Vagina (tissue), 2 donors: ENCODE data around the gene CCDC82.

Experiments
- POLR2A ChIP-seq, 2 donors: fragments of 450-650 bp; IDR thresholded peaks; one replicate each; pipeline ENCODE4 v1.6.1; 2017; ENCODE audit warnings: antibody characterized with exemption in 2 of 2, mild to moderate bottlenecking in 2 of 2, moderate library complexity in 2 of 2
- POLR2AphosphoS5 ChIP-seq, 2 donors: sonication (generic); formaldehyde crosslinking; IDR thresholded peaks; one replicate each; pipeline ENCODE4 v1.9.0; 2017; ENCODE audit warnings: antibody characterized with exemption in 2 of 2, mild to moderate bottlenecking in 2 of 2, low read depth in 1 of 2; ENCODE audit not compliant: insufficient read depth in 1 of 2
- TF ChIP-seq, protein P1 (sequence below), 3 experiments: fragments of 450-650 bp in 2 of 3; fragments of 200-600 bp in 1 of 3; sonication (generic) in 1 of 3; IDR thresholded peaks; one replicate each; pipeline ENCODE4 v1.5.1; 2017 to 2019; ENCODE audit warnings: antibody characterized with exemption in 3 of 3, mild to moderate bottlenecking in 2 of 3, moderate library complexity in 2 of 3

DNA sequence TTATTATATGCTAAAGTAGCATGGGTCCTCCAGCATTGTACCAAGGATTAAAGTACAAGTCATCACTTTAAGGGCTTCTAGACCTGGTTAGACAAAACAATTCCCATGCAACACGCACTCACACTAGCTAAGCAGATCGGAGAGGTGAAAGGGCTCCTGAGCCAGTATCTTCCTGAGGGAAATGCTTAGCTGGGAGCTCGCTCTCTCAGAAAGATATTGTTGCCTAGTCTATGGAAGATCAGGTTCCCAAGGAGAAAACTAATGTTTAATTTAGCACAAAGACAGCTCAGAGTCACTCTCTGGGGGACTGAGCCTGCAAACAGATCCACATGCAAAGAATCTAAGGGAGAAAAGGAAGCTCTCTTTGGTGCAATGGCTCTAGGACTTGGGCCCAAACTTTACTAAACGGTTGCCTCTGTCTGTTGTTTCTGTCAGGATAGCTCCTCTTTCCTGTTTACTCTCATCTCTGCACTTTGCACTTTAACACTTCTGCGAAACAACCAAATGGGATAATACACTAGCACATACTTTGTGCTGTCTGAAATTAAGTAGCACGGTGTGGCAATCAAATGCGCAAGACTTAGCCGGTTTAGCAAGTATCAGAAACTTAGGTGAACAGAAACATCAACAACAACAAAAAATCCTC, 57.5 kb downstream of the CCDC82 start:
- TF ChIP-seq, protein P1, sequence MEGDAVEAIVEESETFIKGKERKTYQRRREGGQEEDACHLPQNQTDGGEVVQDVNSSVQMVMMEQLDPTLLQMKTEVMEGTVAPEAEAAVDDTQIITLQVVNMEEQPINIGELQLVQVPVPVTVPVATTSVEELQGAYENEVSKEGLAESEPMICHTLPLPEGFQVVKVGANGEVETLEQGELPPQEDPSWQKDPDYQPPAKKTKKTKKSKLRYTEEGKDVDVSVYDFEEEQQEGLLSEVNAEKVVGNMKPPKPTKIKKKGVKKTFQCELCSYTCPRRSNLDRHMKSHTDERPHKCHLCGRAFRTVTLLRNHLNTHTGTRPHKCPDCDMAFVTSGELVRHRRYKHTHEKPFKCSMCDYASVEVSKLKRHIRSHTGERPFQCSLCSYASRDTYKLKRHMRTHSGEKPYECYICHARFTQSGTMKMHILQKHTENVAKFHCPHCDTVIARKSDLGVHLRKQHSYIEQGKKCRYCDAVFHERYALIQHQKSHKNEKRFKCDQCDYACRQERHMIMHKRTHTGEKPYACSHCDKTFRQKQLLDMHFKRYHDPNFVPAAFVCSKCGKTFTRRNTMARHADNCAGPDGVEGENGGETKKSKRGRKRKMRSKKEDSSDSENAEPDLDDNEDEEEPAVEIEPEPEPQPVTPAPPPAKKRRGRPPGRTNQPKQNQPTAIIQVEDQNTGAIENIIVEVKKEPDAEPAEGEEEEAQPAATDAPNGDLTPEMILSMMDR (IDR thresholded peaks at IDR 0.05), result no peak
- TF ChIP-seq POLR2AphosphoS5 (IDR thresholded peaks at IDR 0.05; ENCODE audit: insufficient read depth in 1 of 2, low read depth in 1 of 2), result no peak
- no peak for TF ChIP-seq POLR2A (IDR thresholded peaks at IDR 0.05)
